HG02571 (cell line): ENCODE data around the gene STK40.

Experiments
- ATAC-seq: cut with Tn5 transposase; IDR thresholded peaks from one replicate; pipeline ENCODE4 v1.9.1; 2021; ENCODE audit warnings: mild to moderate bottlenecking, moderate library complexity; ENCODE audit not compliant: unreplicated experiment

The STK40 gene

GRCh38 chr1:36346741-36347370, 38.9 kb downstream of the STK40 start:
- no peak for ATAC-seq

GRCh38 chr1:36345353-36345752, 40.4 kb downstream of the STK40 start:
- no peak for ATAC-seq

GRCh38 chr1:36344395-36344680, 41.4 kb downstream of the STK40 start:
- no peak for ATAC-seq

- ATAC-seq = no peak
Measured at GRCh38 chr1:36343651-36344394, 41.9 kb downstream of the STK40 start.

- no peak for ATAC-seq
Measured at GRCh38 chr1:36342426-36343185, 43.1 kb downstream of the STK40 start.

- ATAC-seq = no peak
Measured at GRCh38 chr1:36341626-36342320, 44.0 kb downstream of the STK40 start.

- ATAC-seq = no peak
Measured at GRCh38 chr1:36339615-36340014, 46.1 kb downstream of the STK40 start.

GRCh38 chr1:36339215-36339614, 46.5 kb downstream of the STK40 start:
- no peak for ATAC-seq

GRCh38 chr1:36337830-36338229, 47.9 kb downstream of the STK40 start:
- ATAC-seq = no peak

GRCh38 chr1:36330940-36331339, 54.8 kb downstream of the STK40 start:
- ATAC-seq = no peak

GRCh38 chr1:36329817-36330216, 55.9 kb downstream of the STK40 start:
- ATAC-seq = no peak

GRCh38 chr1:36328713-36329112, 57.0 kb downstream of the STK40 start:
- no peak for ATAC-seq

GRCh38 chr1:36328088-36328480, 57.6 kb downstream of the STK40 start:
- no peak for ATAC-seq

- no peak for ATAC-seq
Measured at GRCh38 chr1:36327421-36328087, 58.2 kb downstream of the STK40 start.

- ATAC-seq = no peak
Measured at GRCh38 chr1:36326499-36326898, 59.2 kb downstream of the STK40 start.

GRCh38 chr1:36324353-36324703, 61.4 kb downstream of the STK40 start:
- ATAC-seq = no peak

GRCh38 chr1:36323636-36324352, 61.9 kb downstream of the STK40 start, which contains the start of gene EVA1B:
Gene EVA1B (minus strand): TSS chr1:36323645. CDS start chr1:36323037, 608 bp downstream.
- ATAC-seq = no peak

- ATAC-seq = no peak
Measured at GRCh38 chr1:36322786-36323635, 62.7 kb downstream of the STK40 start.

GRCh38 chr1:36322041-36322785, 63.5 kb downstream of the STK40 start:
- ATAC-seq = no peak
